NCI-H2081 treated with DMSO at 0.1 percent for 48 hours (cell line): Measurements from ENCODE around the gene EMC8.
"Not testable (repeated sequence)": the region's sequence is repeated elsewhere in the genome, so short reads cannot be mapped to it uniquely, and the experiment has no call there.

Source experiments
- DNase-seq: peaks from one replicate; lab custom pipeline; 2025; lab: John Stamatoyannopoulos, UW

EMC8 gene

GRCh38 chr16:85799497-85800320, at the start of gene EMC8, which contains the start of gene COX4I1:
EMC8 (minus strand) TSS chr16:85799544; CDS start chr16:85799295, 249 bp downstream.
COX4I1 (plus strand) TSS chr16:85799695; CDS start chr16:85801206, 1,511 bp downstream.
- peak; percentile 43 for DNase-seq

- DNase-seq = no peak
Measured at GRCh38 chr16:85848986-85849385, 49.6 kb upstream of the EMC8 start.

GRCh38 chr16:85847681-85848601, 48.6 kb upstream of the EMC8 start:
- no peak for DNase-seq

GRCh38 chr16:85847036-85847435, 47.7 kb upstream of the EMC8 start:
- no peak for DNase-seq

GRCh38 chr16:85846461-85846860, 47.1 kb upstream of the EMC8 start:
- DNase-seq = no peak

GRCh38 chr16:85845266-85845665, 45.9 kb upstream of the EMC8 start:
- no peak for DNase-seq

GRCh38 chr16:85844786-85845185, 45.4 kb upstream of the EMC8 start:
- no peak for DNase-seq

- no peak for DNase-seq
Measured at GRCh38 chr16:85844169-85844481, 44.8 kb upstream of the EMC8 start.

GRCh38 chr16:85843471-85844168, 44.3 kb upstream of the EMC8 start:
- no peak for DNase-seq

- no peak for DNase-seq
Measured at GRCh38 chr16:85842848-85843247, 43.5 kb upstream of the EMC8 start.

- DNase-seq = no peak
Measured at GRCh38 chr16:85842435-85842834, 43.1 kb upstream of the EMC8 start.

- no peak for DNase-seq
Measured at GRCh38 chr16:85840801-85841200, 41.5 kb upstream of the EMC8 start.

GRCh38 chr16:85840395-85840794, 41.1 kb upstream of the EMC8 start:
- DNase-seq = no peak

- DNase-seq = no peak
Measured at GRCh38 chr16:85839681-85840240, 40.4 kb upstream of the EMC8 start.

- DNase-seq = no peak
Measured at GRCh38 chr16:85838876-85839585, 39.7 kb upstream of the EMC8 start.

GRCh38 chr16:85838381-85838780, 39.0 kb upstream of the EMC8 start:
- DNase-seq = no peak

- DNase-seq = not testable (repeated sequence)
Measured at GRCh38 chr16:85837654-85838053, 38.3 kb upstream of the EMC8 start.

- DNase-seq = no peak
Measured at GRCh38 chr16:85836706-85837582, 37.6 kb upstream of the EMC8 start.

GRCh38 chr16:85835956-85836705, 36.8 kb upstream of the EMC8 start:
- no peak for DNase-seq
